Measurements from ENCODE around the gene NANOS2.

Gene NANOS2

GRCh38 chr19:45924891-45925447, 10.4 kb upstream of the NANOS2 start:
- TF ChIP-seq CTCF (IDR thresholded peaks at IDR 0.05; ENCODE audit: low read depth, low read length, poor library complexity, severe bottlenecking): no peak
- no peak for TF ChIP-seq EZH2phosphoT487 (IDR thresholded peaks at IDR 0.05; ENCODE audit: borderline replicate concordance, low read length)
- Histone ChIP-seq H3K27ac (ENCODE audit: low read depth, low read length) (no peak overlapping the region), H3K4me1 (ENCODE audit: control insufficient read depth, low read length) (peaks cover 9% of the 10 kb centered on the region), H3K4me3 (ENCODE audit: low read length) (no peak overlapping the region), H3K9me2 (replicated peaks; ENCODE audit: control insufficient read depth, low read length) (no peaks in the 10 kb centered on the region), H3K36me3 (ENCODE audit: control insufficient read depth, low read length) (no peaks in the 10 kb centered on the region), H3F3A (ENCODE audit: control insufficient read depth, insufficient read depth) (no peaks in the 10 kb centered on the region), H3K79me2 (ENCODE audit: control insufficient read depth, low read length) (no peaks in the 10 kb centered on the region), H3K4me2 (ENCODE audit: low read length) (no peak overlapping the region), H3K27me3 (ENCODE audit: control insufficient read depth, low read length) (peaks cover 6% of the 10 kb centered on the region), H4K20me1 (ENCODE audit: control insufficient read depth, insufficient read depth, low read depth, low read length) (no peaks in the 10 kb centered on the region), H3K9me3 (ENCODE audit: control insufficient read depth, insufficient read depth, low read length) (no peaks in the 10 kb centered on the region)

- Histone ChIP-seq H3K36me3 (ENCODE audit: control insufficient read depth, low read length) (no peaks in the 10 kb centered on the region), H3K4me2 (ENCODE audit: low read length) (no peak overlapping the region), H3K4me1 (ENCODE audit: control insufficient read depth, low read length) (peaks cover under 1% of the 10 kb centered on the region; the same call in 1 of the 2 replicates)
Observed at GRCh38 chr19:45922281-45922680, 7.7 kb upstream of the NANOS2 start.

GRCh38 chr19:45920458-45920857, 5.9 kb upstream of the NANOS2 start:
- Histone ChIP-seq H3K27ac (ENCODE audit: low read depth, low read length) (no peak overlapping the region), H3F3A (ENCODE audit: control insufficient read depth, insufficient read depth) (no peaks in the 10 kb centered on the region), H3K9me3 (ENCODE audit: control insufficient read depth, insufficient read depth, low read length) (no peaks in the 10 kb centered on the region), H4K20me1 (ENCODE audit: control insufficient read depth, insufficient read depth, low read depth, low read length) (no peaks in the 10 kb centered on the region), H3K4me2 (ENCODE audit: low read length) (no peak overlapping the region), H3K36me3 (ENCODE audit: control insufficient read depth, low read length) (no peaks in the 10 kb centered on the region), H3K27me3 (ENCODE audit: control insufficient read depth, low read length) (peaks cover 28% of the 10 kb centered on the region), H3K4me3 (ENCODE audit: low read length) (no peak overlapping the region), H3K9me2 (replicated peaks; ENCODE audit: control insufficient read depth, low read length) (no peaks in the 10 kb centered on the region), H3K4me1 (ENCODE audit: control insufficient read depth, low read length) (no peaks in the 10 kb centered on the region), H3K79me2 (ENCODE audit: control insufficient read depth, low read length) (no peaks in the 10 kb centered on the region)
- TF ChIP-seq EZH2phosphoT487 (IDR thresholded peaks at IDR 0.05; ENCODE audit: borderline replicate concordance, low read length) (no peak), CTCF (IDR thresholded peaks at IDR 0.05; ENCODE audit: low read depth, low read length, poor library complexity, severe bottlenecking) (no peak)

More at GRCh38 chr19:45922281-45922680, 7.7 kb upstream of the NANOS2 start:
- no peak for TF ChIP-seq EZH2phosphoT487 (IDR thresholded peaks at IDR 0.05; ENCODE audit: borderline replicate concordance, low read length)
- peak; percentile 43 for TF ChIP-seq CTCF (IDR thresholded peaks at IDR 0.05; ENCODE audit: low read depth, low read length, poor library complexity, severe bottlenecking)
- Histone ChIP-seq H4K20me1 (ENCODE audit: control insufficient read depth, insufficient read depth, low read depth, low read length) (no peaks in the 10 kb centered on the region), H3K27me3 (ENCODE audit: control insufficient read depth, low read length) (peaks cover 23% of the 10 kb centered on the region), H3K27ac (ENCODE audit: low read depth, low read length) (no peak overlapping the region), H3K4me3 (ENCODE audit: low read length) (no peak overlapping the region), H3K79me2 (ENCODE audit: control insufficient read depth, low read length) (no peaks in the 10 kb centered on the region), H3F3A (ENCODE audit: control insufficient read depth, insufficient read depth) (no peaks in the 10 kb centered on the region), H3K9me3 (ENCODE audit: control insufficient read depth, insufficient read depth, low read length) (no peaks in the 10 kb centered on the region), H3K9me2 (replicated peaks; ENCODE audit: control insufficient read depth, low read length) (no peaks in the 10 kb centered on the region)

Measured in DOHH2 (cell line).